HG02763 (cell line): ENCODE results near the gene IGFALS.

Experiments used
- ATAC-seq: cut with Tn5 transposase; IDR thresholded peaks from one replicate; pipeline ENCODE4 v1.9.1; 2021; ENCODE audit warnings: mild to moderate bottlenecking, moderate library complexity; ENCODE audit not compliant: unreplicated experiment

IGFALS gene

GRCh38 chr16:1777375-1778199 lies 15.9 kb downstream of the IGFALS start:
- no peak for ATAC-seq

DNA sequence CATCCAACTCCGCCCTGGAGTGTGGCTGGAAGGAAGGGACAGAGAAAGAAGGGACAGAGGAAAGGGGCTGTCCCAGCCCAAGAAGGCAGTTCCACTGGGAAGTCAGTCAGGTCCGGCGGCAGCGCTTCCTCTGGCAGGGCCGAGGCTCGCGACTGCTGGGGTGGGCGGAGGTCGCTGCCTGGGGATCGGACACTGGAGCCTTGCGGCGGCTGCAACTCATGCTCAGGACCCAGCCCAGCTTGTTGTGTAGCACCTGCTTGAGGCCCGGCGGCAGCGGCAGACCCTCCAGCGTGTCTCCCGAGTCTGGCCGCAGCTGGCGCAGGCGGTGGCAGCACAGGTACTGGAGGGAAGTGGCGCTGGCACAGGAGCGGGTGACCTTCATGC lies 16.5 kb downstream of the IGFALS start:
- no peak for ATAC-seq

GRCh38 chr16:1776672-1776955 lies 16.9 kb downstream of the IGFALS start:
- ATAC-seq: no peak

DNA sequence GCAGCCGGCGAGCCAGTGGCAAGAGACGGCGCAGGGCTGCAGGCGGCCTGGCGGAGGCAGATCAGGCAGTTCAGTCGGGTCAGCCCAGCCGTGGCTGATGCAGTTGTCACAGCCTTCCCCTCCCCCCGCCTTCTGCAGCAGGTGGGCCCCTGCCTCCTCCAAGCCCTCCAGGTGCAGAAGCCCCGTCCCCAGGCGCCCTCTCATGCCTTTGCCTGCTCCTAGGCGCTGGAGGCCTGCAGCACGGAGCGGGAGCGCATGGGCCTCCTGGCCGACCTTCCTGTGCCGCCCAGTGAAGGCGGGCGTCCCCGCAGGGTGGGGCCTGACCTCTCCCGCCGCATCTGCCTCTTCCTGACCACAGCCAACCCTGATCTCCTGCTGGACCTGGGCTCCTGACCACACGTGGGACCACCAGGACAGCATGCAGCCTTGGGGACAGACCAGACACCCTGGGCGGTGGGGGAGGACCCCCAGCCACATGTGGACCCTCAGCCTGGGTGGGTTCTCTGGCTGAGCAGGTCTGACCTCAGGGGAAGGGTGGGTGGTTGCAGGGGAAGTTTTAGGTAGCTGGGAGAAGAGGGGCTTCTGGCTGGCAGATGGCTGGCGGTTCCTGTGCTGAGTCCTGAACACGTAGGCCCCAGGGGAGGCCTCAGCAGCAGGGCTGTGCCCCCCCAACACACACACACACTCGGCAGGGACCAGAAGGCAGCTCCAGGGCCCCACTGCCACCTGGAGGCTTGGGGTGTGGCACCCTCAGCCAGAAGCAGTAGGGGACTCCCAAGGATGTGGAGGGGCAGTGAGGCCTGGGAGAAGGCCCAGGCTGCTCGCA lies 17.4 kb downstream of the IGFALS start:
- no peak for ATAC-seq

GRCh38 chr16:1775006-1775845 lies 18.3 kb downstream of the IGFALS start:
- ATAC-seq: no peak

GRCh38 chr16:1774448-1774780 lies 19.1 kb downstream of the IGFALS start:
- no peak for ATAC-seq

- no peak for ATAC-seq
Measured at GRCh38 chr16:1773703-1774447, 19.6 kb downstream of the IGFALS start.

- peak; percentile 49 for ATAC-seq
Measured at GRCh38 chr16:1772908-1773702, 20.4 kb downstream of the IGFALS start, which contains the start of gene MRPS34. MRPS34 (minus strand) TSS chr16:1773134; CDS start chr16:1773119, 15 bp downstream.

- ATAC-seq: peak; percentile 7
Measured at GRCh38 chr16:1772362-1772907, 21.1 kb downstream of the IGFALS start, which contains the start of gene EME2. EME2 (plus strand) TSS chr16:1772810; CDS start chr16:1773228, 418 bp downstream.

DNA sequence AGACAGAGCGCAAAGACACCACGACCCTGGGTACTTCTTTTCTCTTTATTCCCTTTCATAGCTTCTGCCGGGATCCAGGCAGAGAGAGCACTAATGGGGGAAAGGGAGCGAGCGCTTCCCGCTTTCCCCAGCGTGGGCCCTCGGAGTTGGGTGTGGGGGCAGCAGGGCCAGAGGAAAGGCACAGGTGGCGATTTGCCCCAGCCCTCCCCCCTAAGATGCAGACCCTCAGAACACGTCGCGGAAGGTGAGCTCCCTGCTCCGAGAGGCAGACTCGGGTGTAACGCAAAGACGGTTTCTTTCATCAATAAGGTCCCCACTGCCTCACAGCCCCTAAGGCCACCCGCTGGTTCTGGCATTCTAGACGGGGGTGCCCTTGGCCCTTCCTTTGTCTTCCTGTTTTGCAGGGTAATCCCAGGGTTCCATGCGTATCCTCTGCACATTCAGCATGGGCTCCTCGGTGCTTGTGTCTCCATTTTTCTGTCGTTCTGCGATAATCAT lies 21.6 kb downstream of the IGFALS start:
- no peak for ATAC-seq

GRCh38 chr16:1771188-1771863 lies 22.2 kb downstream of the IGFALS start, which contains the start of gene NME3:
NME3 (minus strand) TSS chr16:1771543; CDS start chr16:1771534, 9 bp downstream.
- ATAC-seq: no peak

- no peak for ATAC-seq
Measured at GRCh38 chr16:1770328-1771187, 22.9 kb downstream of the IGFALS start.

DNA sequence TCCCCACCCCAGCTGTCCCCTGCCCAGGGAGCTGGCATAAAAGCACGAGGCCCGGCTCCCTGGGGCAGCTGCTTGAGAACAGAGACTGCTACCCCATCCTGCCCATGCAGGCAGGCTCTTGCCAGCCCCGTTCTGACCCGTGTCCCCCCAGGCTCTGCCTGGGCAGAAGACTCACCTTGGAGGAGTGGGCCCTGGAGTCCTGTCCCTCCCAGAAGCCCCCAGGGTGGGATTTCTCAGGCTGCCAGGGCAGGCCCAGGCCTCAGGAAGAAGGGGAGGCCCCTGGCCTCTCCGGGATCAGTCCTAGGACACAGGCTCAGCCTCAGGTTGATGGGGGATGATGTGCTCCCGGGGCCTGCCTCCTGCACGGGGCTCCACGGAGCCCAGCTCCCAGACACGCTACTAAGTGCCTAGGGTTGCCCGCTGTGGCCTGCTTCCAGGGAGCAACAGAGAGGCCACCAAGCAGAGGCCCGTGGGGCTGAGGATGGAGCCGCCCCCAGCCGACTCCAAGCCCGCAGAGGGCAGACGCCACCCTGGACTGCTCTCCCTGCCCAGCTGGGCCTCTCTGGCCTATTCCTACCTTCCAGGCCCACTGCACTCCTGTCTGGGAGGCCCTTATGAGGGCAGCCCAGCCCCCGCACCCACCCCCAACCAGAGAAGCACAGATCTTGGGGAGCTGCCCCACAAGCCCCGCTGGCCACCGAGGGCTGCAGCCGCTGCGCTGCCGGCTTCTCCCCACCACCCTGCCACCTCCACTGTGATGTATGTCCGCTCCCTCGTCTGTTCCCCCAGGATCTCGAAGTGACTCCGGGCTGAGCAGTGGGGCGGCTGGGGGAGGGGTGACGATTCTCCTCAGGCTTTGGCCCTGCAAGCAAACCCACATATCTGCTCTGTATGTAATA lies 23.9 kb downstream of the IGFALS start:
- no peak for ATAC-seq

GRCh38 chr16:1768767-1769401 lies 24.6 kb downstream of the IGFALS start:
- ATAC-seq: no peak

- ATAC-seq: no peak
Measured at GRCh38 chr16:1768061-1768766, 25.3 kb downstream of the IGFALS start.
